SU-DHL-6 (cell line): Measurements from ENCODE around the gene INAFM2.
A peak's percentile ranks its signal among the peaks of the same experiment; 100 is the strongest.

Source experiments
- H2AFZ ChIP-seq: fragments of 200-600 bp; sonication (generic); 2 replicates; pipeline ENCODE4 v1.6.1; 2014; ENCODE audit warnings: low read depth, mild to moderate bottlenecking, moderate library complexity, mixed read lengths, antibody characterized with exemption, low read length; ENCODE audit not compliant: severe bottlenecking
- H3F3A ChIP-seq: fragments of 200-600 bp; shearing (Covaris generic); 2 replicates; pipeline ENCODE4 v1.6.0; 2016; ENCODE audit warnings: antibody characterized with exemption, mild to moderate bottlenecking; ENCODE audit not compliant: insufficient read depth
- H3K27ac ChIP-seq: fragments of 200-600 bp; sonication (generic); 2 replicates; pipeline ENCODE4 v1.5.1; 2016; ENCODE audit warnings: low read depth, mild to moderate bottlenecking, low read length, moderate library complexity, mixed read lengths
- H3K27me3 ChIP-seq: fragments of 200-600 bp; sonication (generic), shearing (Covaris generic); 2 replicates; pipeline ENCODE4 v1.6.0; 2014; ENCODE audit warnings: mild to moderate bottlenecking, low read length
- H3K36me3 ChIP-seq: fragments of 200-600 bp; sonication (generic); 2 replicates; pipeline ENCODE4 v1.6.1; 2014; ENCODE audit warnings: mild to moderate bottlenecking, low read length, mixed read lengths
- H3K4me2 ChIP-seq: fragments of 300-600, 200-600 bp; shearing (Covaris generic), sonication (generic); 2 replicates; pipeline ENCODE4 v1.6.0; 2014; ENCODE audit warnings: low read length, low read depth, mild to moderate bottlenecking; ENCODE audit not compliant: poor library complexity, severe bottlenecking
- H3K4me3 ChIP-seq: fragments of 200-600 bp; sonication (generic); 2 replicates; pipeline ENCODE4 v1.5.1; 2014; ENCODE audit warnings: antibody characterized with exemption, low read length, mild to moderate bottlenecking, mixed read lengths; ENCODE audit not compliant: insufficient read depth, poor library complexity, severe bottlenecking
- H3K79me2 ChIP-seq: fragments of 200-600 bp; sonication (generic); 2 replicates; pipeline ENCODE4 v1.6.1; 2014; ENCODE audit warnings: mild to moderate bottlenecking, low read length, moderate library complexity; ENCODE audit not compliant: insufficient read depth
- H3K9ac ChIP-seq: fragments of 200-600 bp; sonication (generic); 2 replicates; pipeline ENCODE4 v1.7.0; 2014; ENCODE audit warnings: mild to moderate bottlenecking, low read length
- H3K9me2 ChIP-seq: fragments of 200-600 bp; sonication (generic); replicated peaks from 2 replicates; pipeline ENCODE4 v1.6.1; 2014; ENCODE audit warnings: low read length; ENCODE audit not compliant: insufficient read depth
- H3K9me3 ChIP-seq: fragments of 200-600 bp; sonication (generic); 2 replicates; pipeline ENCODE4 v1.6.1; 2014; ENCODE audit warnings: low read length, mixed read lengths; ENCODE audit not compliant: insufficient read depth
- H4K20me1 ChIP-seq: fragments of 200-600 bp; sonication (generic); 2 replicates; pipeline ENCODE4 v1.6.1; 2014; ENCODE audit warnings: low read depth, mild to moderate bottlenecking, antibody characterized with exemption, low read length, moderate library complexity, mixed read lengths
- CTCF ChIP-seq: fragments of 200-600 bp; sonication (generic); IDR thresholded peaks from one replicate; pipeline ENCODE4 v1.5.1; 2017; ENCODE audit warnings: antibody characterized with exemption, mild to moderate bottlenecking, low read length, moderate library complexity; ENCODE audit not compliant: insufficient read depth, poor library complexity, severe bottlenecking
- EZH2phosphoT487 ChIP-seq: fragments of 200-600 bp; sonication (generic), shearing (Covaris generic); conservative IDR thresholded peaks from 2 replicates; pipeline ENCODE4 v1.6.1; 2018; ENCODE audit warnings: mild to moderate bottlenecking, antibody characterized with exemption, low read length, moderate library complexity, mixed read lengths

Gene INAFM2

GRCh38 chr15:40320409-40320808, 3.1 kb upstream of the INAFM2 start:
- Histone ChIP-seq H3K79me2 (no peaks in the 10 kb centered on the region), H3K9me3 (no peaks in the 10 kb centered on the region), H3K9me2 (no peaks in the 10 kb centered on the region), H3K4me3 (no peak overlapping the region), H3F3A (no peaks in the 10 kb centered on the region), H4K20me1 (no peaks in the 10 kb centered on the region), H3K4me2 (no peak overlapping the region), H3K9ac (no peak overlapping the region), H3K27ac (no peak overlapping the region), H3K27me3 (no peaks in the 10 kb centered on the region), H3K36me3 (no peaks in the 10 kb centered on the region), H2AFZ (no peak overlapping the region)
- TF ChIP-seq EZH2phosphoT487 = no peak
- TF ChIP-seq CTCF = no peak

DNA sequence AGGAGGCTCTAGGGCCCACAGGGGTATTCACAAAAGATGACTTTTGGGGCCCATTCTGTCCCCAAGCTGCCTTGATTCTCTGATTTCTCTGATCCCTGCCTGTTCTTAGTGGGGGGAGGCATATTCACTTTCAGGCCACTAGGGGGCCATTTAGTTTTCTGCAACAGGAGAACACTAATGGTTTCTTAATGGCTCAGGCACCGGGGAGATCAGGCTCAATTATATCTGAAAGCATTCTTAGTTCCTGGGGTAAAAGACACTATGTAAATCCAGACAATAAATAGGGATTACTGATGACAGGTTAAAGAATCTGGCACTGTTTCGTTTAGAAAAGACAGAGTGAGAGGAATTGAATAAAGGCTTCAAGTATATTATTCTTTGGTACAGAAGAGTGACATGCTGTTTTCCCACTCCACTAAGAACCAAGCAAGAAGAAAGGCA, 2.5 kb upstream of the INAFM2 start:
- Histone ChIP-seq H3K27ac (no peak overlapping the region), H2AFZ (no peak overlapping the region), H3K4me2 (no peak overlapping the region), H3K9me2 (no peaks in the 10 kb centered on the region), H4K20me1 (no peaks in the 10 kb centered on the region), H3K36me3 (no peaks in the 10 kb centered on the region), H3K79me2 (no peaks in the 10 kb centered on the region), H3K27me3 (no peaks in the 10 kb centered on the region), H3K4me3 (no peak overlapping the region), H3K9ac (no peak overlapping the region), H3F3A (no peaks in the 10 kb centered on the region), H3K9me3 (no peaks in the 10 kb centered on the region)
- no peak for TF ChIP-seq EZH2phosphoT487
- peak; percentile 93 for TF ChIP-seq CTCF

GRCh38 chr15:40322531-40323238, 807 bp upstream of the INAFM2 start:
- no peaks in the 10 kb centered on the region for H3K36me3 ChIP-seq
- H3K79me2 ChIP-seq = no peaks in the 10 kb centered on the region
- no peaks in the 10 kb centered on the region for H3F3A ChIP-seq
- no peaks in the 10 kb centered on the region for H3K27me3 ChIP-seq
- no peaks in the 10 kb centered on the region for H3K9me3 ChIP-seq
- H3K9ac ChIP-seq = no peak overlapping the region
- H3K27ac ChIP-seq = no peak overlapping the region
- no peaks in the 10 kb centered on the region for H4K20me1 ChIP-seq
- no peak overlapping the region for H2AFZ ChIP-seq
- no peaks in the 10 kb centered on the region for H3K9me2 ChIP-seq
- H3K4me2 ChIP-seq = peak overlapping the region; percentile 50
- H3K4me3 ChIP-seq = peak overlapping the region; percentile 35
- TF ChIP-seq CTCF (no peak), EZH2phosphoT487 (no peak)
